ENCODE data around the gene BAK1. TPM values are rescaled to one million over a fixed set of nuclear protein-coding genes. Genes with fewer than 3 reads are reported as not detected.

The BAK1 gene
- total RNA-seq, 3 donors from 2014 or later = 6.7 to 11.1 (median 7.0) TPM

DNA sequence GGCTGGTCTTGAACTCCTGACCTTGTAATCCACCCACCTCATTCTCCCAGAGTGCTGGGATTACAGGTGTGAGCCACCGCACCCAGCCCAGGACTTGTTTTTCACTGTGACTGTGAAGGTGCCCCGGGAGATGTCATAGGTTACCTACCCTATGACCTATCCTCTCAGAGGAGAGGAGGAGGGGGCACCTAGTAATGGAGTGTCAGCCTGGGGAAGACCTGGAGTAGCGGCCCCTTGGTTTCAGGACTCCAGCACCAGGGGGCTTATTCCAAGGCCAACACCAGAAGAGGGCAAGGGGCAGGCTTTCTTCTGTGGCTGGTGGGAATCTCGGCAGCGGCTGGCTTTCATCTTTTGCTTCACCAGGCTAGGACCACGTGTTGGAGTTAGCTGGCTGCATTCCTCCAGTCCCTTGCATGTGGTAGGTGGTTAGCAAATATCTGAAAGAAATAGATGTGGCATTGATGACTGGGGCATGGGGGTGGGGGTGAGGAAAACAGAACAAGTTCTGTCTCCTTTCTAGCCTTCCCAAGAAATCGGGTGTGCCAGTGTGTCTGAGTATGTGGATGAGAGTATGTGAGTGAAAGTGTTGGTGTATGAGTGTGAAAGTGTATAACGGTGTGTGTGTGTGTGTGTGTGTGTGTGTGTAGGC is 33.2 kb upstream of the BAK1 start:
- no peaks in the 10 kb centered on the region for H3K36me3 ChIP-seq
- no peak for DNase-seq (ENCODE audit: low spot score in 2 of 2)
- peak overlapping the region; percentile 48 to 61 for H3K27ac ChIP-seq
- intact Hi-C loops (cut with DNase I; ENCODE audit: low total_unique reads) = no loop called here
- H3K4me3 ChIP-seq = no peak overlapping the region
- H3K27me3 ChIP-seq = no peaks in the 10 kb centered on the region
- TF ChIP-seq, protein P1, sequence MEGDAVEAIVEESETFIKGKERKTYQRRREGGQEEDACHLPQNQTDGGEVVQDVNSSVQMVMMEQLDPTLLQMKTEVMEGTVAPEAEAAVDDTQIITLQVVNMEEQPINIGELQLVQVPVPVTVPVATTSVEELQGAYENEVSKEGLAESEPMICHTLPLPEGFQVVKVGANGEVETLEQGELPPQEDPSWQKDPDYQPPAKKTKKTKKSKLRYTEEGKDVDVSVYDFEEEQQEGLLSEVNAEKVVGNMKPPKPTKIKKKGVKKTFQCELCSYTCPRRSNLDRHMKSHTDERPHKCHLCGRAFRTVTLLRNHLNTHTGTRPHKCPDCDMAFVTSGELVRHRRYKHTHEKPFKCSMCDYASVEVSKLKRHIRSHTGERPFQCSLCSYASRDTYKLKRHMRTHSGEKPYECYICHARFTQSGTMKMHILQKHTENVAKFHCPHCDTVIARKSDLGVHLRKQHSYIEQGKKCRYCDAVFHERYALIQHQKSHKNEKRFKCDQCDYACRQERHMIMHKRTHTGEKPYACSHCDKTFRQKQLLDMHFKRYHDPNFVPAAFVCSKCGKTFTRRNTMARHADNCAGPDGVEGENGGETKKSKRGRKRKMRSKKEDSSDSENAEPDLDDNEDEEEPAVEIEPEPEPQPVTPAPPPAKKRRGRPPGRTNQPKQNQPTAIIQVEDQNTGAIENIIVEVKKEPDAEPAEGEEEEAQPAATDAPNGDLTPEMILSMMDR (IDR thresholded peaks at IDR 0.05) = no peak
- TF ChIP-seq POLR2AphosphoS5 (IDR thresholded peaks at IDR 0.05) (no peak), POLR2A (IDR thresholded peaks at IDR 0.05) (no peak)
- H3K9me3 ChIP-seq = no peaks in the 10 kb centered on the region
- H3K4me1 ChIP-seq = no peaks in the 10 kb centered on the region

DNA sequence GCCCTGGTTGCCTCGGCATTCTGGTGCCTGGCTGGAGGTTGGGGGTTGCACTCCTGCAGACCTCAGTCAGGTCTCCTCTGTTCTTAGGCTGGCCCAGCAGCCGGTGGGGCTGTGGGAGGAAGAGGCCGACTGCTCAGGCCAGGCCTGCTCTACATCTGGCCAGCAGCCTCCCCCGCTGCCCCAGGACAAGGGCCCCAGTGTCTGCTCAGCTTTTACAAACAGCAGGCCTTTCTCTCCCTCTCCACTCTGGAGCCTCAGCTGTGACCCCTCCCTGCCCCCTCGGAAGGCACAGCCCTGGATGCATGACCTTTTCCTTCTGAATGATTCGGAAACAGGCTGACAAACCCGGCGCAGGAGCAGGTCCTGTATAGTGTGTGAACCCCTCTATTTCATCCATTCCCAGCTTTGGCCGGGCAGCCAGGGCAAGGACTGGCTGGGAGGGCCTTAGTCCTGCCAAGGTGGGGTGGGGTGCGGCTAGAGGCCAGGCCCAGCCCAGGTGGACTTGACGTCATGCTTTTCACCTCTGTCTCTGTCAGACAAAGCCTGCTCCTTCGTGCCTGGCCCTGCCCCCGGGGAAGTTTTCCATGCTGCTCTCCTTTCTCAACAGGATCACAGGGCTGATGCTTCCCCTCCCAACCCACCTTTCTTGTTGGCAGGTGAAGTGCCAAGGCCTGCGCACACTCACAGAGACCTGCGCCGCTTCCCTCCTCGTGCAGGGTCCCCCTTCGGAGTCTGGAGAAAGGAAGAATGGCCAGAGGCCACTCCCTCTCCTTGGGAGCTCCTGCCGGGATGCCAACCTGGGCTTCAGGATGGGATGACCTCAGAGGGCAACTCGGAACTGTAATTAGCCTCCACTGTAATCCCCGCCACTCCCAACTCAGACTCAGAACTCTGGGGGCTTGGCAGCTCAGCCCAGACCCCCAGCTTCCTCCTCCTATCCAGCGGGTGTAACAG is 31.0 kb upstream of the BAK1 start:
- no peak for DNase-seq (ENCODE audit: low spot score in 2 of 2)
- Histone ChIP-seq H3K36me3 (no peaks in the 10 kb centered on the region), H3K27me3 (no peaks in the 10 kb centered on the region), H3K4me1 (no peaks in the 10 kb centered on the region), H3K9me3 (no peaks in the 10 kb centered on the region), H3K27ac (peak overlapping the region in 1 of 2 donors; percentile 54), H3K4me3 (no peak overlapping the region)
- intact Hi-C loops (cut with DNase I; ENCODE audit: low total_unique reads) = loop anchor here (1.0 kb wide), 1 partner anchor 20 kb away; no protein-coding TSS in a partner anchor
- TF ChIP-seq POLR2AphosphoS5 (IDR thresholded peaks at IDR 0.05) = no peak
- no peak for TF ChIP-seq POLR2A (IDR thresholded peaks at IDR 0.05)
- TF ChIP-seq, protein P1 (IDR thresholded peaks at IDR 0.05) = no peak

DNA sequence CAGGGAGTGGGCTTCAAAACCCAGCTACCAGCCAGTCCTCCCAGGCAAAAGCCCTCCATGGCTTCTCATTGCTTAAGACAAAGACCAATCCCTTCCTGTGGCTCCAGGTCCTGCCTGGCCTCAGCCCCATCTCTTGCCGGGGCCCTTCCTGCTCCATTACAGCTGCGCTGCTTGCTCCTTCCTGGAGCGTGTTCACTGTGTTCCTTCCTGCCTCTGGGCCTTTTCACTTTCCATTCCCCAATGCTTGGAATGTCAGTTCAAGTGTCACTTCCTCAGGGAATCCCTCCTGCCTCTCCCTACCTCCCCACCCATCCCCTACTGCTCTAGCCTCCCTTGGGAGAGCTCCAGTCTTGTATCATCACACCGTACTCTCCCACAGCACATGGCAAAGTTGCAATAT is 30.0 kb upstream of the BAK1 start:
- intact Hi-C loops (cut with DNase I; ENCODE audit: low total_unique reads) = no loop called here
- H3K9me3 ChIP-seq = no peaks in the 10 kb centered on the region
- no peaks in the 10 kb centered on the region for H3K4me1 ChIP-seq
- H3K36me3 ChIP-seq = no peaks in the 10 kb centered on the region
- H3K4me3 ChIP-seq = no peak overlapping the region
- DNase-seq (ENCODE audit: low spot score in 2 of 2) = no peak
- H3K27me3 ChIP-seq = no peaks in the 10 kb centered on the region
- peak overlapping the region in 1 of 2 donors; percentile 61 for H3K27ac ChIP-seq
- TF ChIP-seq, protein P1 (IDR thresholded peaks at IDR 0.05) = no peak
- no peak for TF ChIP-seq POLR2AphosphoS5 (IDR thresholded peaks at IDR 0.05)
- TF ChIP-seq POLR2A (IDR thresholded peaks at IDR 0.05) = no peak

DNA sequence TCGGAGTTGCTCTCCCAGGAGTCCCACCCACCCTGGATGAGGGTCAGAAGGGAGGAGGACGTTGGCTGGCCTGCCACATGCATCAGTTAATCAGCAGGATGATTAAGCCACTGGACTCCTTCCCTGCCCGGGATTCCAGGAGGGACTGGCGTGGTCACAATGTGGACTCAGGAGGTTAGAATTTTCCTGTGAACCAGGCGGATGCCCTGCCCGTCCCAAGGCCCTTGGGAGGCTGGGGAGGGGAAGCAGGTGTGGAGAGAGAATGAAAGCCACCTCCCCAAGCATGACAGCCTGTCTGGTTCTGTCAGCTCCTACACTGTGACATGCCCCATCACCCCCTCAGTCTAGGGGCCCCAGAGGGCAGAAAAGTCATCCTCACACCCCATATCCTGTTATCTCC is 29.5 kb upstream of the BAK1 start:
- Histone ChIP-seq H3K27me3 (no peaks in the 10 kb centered on the region), H3K27ac (peak overlapping the region in 1 of 2 donors; percentile 61), H3K9me3 (no peaks in the 10 kb centered on the region), H3K36me3 (no peaks in the 10 kb centered on the region), H3K4me3 (no peak overlapping the region), H3K4me1 (no peaks in the 10 kb centered on the region)
- TF ChIP-seq POLR2AphosphoS5 (IDR thresholded peaks at IDR 0.05) (no peak), POLR2A (IDR thresholded peaks at IDR 0.05) (no peak)
- TF ChIP-seq, protein P1 (IDR thresholded peaks at IDR 0.05) = no peak
- DNase-seq (ENCODE audit: low spot score in 2 of 2) = no peak
- intact Hi-C loops (cut with DNase I; ENCODE audit: low total_unique reads) = no loop called here

DNA sequence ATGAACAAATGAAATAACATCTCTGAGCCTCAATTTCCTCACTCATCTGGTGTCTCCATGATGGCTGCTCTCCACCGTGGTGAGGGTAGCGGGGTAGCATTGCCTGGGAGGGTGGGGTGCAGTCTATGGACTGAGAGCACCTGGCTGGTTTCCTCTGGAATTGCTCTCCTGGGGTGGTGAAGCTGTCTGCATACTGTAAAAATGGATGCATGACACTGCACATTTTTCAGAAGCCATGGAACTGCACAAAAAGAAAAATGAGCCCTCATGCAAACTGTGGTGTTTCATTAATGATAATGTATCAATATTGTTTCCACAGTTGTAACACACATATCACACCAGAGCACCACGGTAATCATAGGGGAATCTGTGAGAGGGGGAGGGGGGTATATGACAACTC is 28.9 kb upstream of the BAK1 start:
- Histone ChIP-seq H3K27me3 (no peaks in the 10 kb centered on the region), H3K9me3 (no peaks in the 10 kb centered on the region), H3K4me1 (no peaks in the 10 kb centered on the region), H3K36me3 (no peaks in the 10 kb centered on the region), H3K27ac (no peak overlapping the region), H3K4me3 (no peak overlapping the region)
- DNase-seq (ENCODE audit: low spot score in 2 of 2) = no peak
- no peak for TF ChIP-seq POLR2A (IDR thresholded peaks at IDR 0.05)
- no peak for TF ChIP-seq POLR2AphosphoS5 (IDR thresholded peaks at IDR 0.05)
- TF ChIP-seq, protein P1 (IDR thresholded peaks at IDR 0.05) = no peak
- intact Hi-C loops (cut with DNase I; ENCODE audit: low total_unique reads) = no loop called here
